ENCODE results near the gene MT1M. TPM values are rescaled to one million over a fixed set of nuclear protein-coding genes. Genes with fewer than 3 reads are reported as not detected.

Gene MT1M
- total RNA-seq, 2 donors from 2014 or later = 23.2 to 53.6 TPM

DNA sequence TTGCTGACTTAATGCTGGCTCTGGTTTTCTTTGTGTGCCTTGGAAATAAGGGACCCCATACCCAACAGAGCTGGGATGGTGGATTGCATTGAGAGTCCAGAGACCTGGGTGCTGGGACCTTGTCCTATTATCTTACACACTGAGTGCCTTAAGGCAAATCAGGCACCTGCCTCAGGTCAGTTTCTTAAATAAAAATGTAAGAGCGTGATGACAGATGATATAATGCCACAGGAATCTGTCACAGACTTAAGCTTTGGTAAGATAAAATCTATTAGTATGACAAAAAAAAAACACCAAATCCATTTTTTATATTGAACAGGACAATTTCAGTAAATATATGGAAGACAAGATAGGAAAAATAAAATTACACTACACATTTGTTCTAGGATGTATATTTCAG, 7.6 kb downstream of the MT1M start:
- no peak overlapping the region for H3K4me3 ChIP-seq
- no peaks in the 10 kb centered on the region for H3K27me3 ChIP-seq (replicated peaks; ENCODE audit: insufficient read depth)
- H3K27ac ChIP-seq = no peak overlapping the region
- peaks cover 7 to 34% of the 10 kb centered on the region in 2 donors for H3K4me1 ChIP-seq (ENCODE audit: control insufficient read depth in 1 of 2, low read depth in 2 of 2)
- ATAC-seq (ENCODE audit: insufficient number of reproducible peaks, low FRiP score, low read depth) (no peak), DNase-seq (ENCODE audit: low spot score) (no peak)
- no peaks in the 10 kb centered on the region for H3K9me3 ChIP-seq
- no peaks in the 10 kb centered on the region for H3K36me3 ChIP-seq
- TF ChIP-seq, protein P1, sequence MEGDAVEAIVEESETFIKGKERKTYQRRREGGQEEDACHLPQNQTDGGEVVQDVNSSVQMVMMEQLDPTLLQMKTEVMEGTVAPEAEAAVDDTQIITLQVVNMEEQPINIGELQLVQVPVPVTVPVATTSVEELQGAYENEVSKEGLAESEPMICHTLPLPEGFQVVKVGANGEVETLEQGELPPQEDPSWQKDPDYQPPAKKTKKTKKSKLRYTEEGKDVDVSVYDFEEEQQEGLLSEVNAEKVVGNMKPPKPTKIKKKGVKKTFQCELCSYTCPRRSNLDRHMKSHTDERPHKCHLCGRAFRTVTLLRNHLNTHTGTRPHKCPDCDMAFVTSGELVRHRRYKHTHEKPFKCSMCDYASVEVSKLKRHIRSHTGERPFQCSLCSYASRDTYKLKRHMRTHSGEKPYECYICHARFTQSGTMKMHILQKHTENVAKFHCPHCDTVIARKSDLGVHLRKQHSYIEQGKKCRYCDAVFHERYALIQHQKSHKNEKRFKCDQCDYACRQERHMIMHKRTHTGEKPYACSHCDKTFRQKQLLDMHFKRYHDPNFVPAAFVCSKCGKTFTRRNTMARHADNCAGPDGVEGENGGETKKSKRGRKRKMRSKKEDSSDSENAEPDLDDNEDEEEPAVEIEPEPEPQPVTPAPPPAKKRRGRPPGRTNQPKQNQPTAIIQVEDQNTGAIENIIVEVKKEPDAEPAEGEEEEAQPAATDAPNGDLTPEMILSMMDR (IDR thresholded peaks at IDR 0.05) = no peak

DNA sequence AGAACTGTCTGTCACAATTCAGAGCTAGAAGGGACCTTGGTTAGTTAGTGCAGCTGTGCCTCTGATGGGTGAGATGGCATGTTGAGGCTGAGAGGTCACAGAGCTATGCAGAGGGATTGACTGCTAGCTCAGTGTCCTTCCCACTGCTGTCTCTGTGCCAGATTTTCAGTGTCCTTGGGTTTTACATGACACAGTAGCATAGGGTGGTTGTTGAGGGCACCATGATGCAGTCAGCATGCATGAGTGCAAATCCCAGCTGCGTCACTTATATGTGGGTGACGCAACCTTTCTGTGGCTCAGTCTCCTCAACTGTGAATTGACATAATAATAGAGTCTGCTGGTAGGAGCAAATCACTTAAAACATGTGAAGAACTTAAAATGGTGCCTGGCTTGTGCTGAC, 8.7 kb downstream of the MT1M start:
- TF ChIP-seq, protein P1 (IDR thresholded peaks at IDR 0.05) = no peak
- Histone ChIP-seq H3K36me3 (no peaks in the 10 kb centered on the region), H3K4me3 (no peak overlapping the region), H3K27ac (no peak overlapping the region), H3K4me1 (ENCODE audit: control insufficient read depth in 1 of 2, low read depth in 2 of 2) (peaks cover 4 to 26% of the 10 kb centered on the region in 2 donors), H3K27me3 (replicated peaks; ENCODE audit: insufficient read depth) (no peaks in the 10 kb centered on the region), H3K9me3 (no peaks in the 10 kb centered on the region)
- no peak for DNase-seq (ENCODE audit: low spot score)
- no peak for ATAC-seq (ENCODE audit: insufficient number of reproducible peaks, low FRiP score, low read depth)

DNA sequence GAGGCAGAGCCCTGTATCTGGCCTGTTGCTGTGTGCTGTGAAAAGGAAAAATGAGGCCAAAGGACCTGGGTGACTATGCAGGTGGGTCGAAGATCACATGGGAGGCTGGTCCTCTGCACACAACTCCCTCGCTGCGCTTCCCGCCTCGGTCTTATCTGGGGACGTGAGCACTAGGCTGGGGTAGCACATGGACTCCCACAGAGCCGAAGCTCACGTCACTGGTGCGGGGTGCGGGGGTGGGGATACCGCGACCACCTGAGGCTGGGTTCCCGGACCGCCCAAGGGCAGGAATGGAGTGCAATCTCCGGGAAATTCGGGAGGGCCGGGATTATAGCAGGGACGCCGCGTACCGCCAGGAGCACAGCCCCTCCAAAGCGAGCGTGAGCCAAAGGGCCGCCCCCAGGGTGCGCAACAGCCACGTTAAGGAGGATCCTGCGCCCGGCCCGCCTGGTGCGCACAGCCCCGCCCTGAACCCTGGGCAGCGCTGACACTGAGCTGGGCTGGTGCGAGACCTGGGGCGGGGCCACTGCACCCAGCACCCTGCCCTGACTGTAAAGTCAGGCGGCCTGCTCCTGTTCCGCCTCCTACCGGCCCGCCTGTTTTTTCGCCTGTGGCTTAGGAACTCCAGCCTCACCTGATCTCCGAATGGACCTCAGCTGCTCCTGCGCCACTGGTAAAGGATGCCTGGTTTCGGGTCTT, 10.8 kb downstream of the MT1M start:
- Histone ChIP-seq H3K4me1 (ENCODE audit: control insufficient read depth in 1 of 2, low read depth in 2 of 2) (peaks cover 4 to 25% of the 10 kb centered on the region in 2 donors), H3K27ac (peak overlapping the region; percentile 55 to 58), H3K36me3 (no peaks in the 10 kb centered on the region), H3K27me3 (replicated peaks; ENCODE audit: insufficient read depth) (no peaks in the 10 kb centered on the region), H3K4me3 (peak overlapping the region; percentile 67), H3K9me3 (no peaks in the 10 kb centered on the region)
- TF ChIP-seq, protein P1 (IDR thresholded peaks at IDR 0.05) = peak; percentile 37
- peak; percentile 17 for ATAC-seq (ENCODE audit: insufficient number of reproducible peaks, low FRiP score, low read depth)
- peak; percentile 60 for DNase-seq (ENCODE audit: low spot score)

DNA sequence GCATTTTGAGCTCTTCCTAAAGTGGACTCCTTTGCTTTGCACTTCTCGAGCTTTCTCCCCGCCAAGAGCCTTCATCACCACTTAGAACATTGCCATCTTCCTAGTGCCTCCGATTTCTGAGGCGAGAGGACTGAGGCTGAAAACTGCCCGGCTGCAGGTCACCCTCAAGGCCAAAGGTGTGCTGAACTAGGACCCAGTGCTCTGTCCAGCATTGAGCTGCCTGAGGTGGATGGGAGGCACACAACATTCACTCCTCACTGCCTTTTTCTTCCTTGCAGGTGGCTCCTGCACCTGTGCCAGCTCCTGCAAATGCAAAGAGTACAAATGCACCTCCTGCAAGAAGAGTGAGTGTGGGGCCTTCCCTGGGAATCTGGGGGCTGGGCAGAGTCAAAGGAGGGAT, 11.4 kb downstream of the MT1M start:
- Histone ChIP-seq H3K27me3 (replicated peaks; ENCODE audit: insufficient read depth) (no peaks in the 10 kb centered on the region), H3K27ac (peak overlapping the region in 1 of 2 donors; percentile 55), H3K4me3 (peak overlapping the region; percentile 67), H3K4me1 (ENCODE audit: control insufficient read depth in 1 of 2, low read depth in 2 of 2) (peaks cover 4 to 19% of the 10 kb centered on the region in 2 donors), H3K36me3 (no peaks in the 10 kb centered on the region), H3K9me3 (no peaks in the 10 kb centered on the region)
- TF ChIP-seq, protein P1 (IDR thresholded peaks at IDR 0.05) = no peak
- DNase-seq (ENCODE audit: low spot score) = no peak
- ATAC-seq (ENCODE audit: insufficient number of reproducible peaks, low FRiP score, low read depth) = no peak

DNA sequence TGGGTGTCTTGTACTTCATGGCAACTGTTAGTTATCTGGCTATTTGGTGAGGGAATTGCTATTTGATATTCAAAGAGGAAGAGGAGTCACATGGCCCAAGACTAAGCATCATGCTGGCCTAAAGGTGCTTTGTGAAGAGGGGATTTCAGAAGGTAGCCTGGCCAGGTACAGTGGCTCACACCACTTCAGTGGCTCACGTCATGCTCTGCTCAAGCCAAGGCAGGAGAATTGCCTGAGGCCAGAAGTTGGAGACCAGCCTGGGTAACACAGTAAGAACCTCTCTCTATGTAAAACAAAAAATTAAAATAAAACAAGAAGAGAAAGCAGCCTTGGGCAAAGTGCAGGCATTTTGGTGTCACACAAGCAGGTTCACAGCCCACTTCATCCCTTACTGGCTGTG, 12.9 kb downstream of the MT1M start:
- Histone ChIP-seq H3K4me3 (no peak overlapping the region), H3K9me3 (no peaks in the 10 kb centered on the region), H3K27me3 (replicated peaks; ENCODE audit: insufficient read depth) (no peaks in the 10 kb centered on the region), H3K27ac (no peak overlapping the region), H3K4me1 (ENCODE audit: control insufficient read depth in 1 of 2, low read depth in 2 of 2) (peaks cover 4 to 16% of the 10 kb centered on the region in 2 donors), H3K36me3 (no peaks in the 10 kb centered on the region)
- TF ChIP-seq, protein P1 (IDR thresholded peaks at IDR 0.05) = no peak
- ATAC-seq (ENCODE audit: insufficient number of reproducible peaks, low FRiP score, low read depth) = no peak
- no peak for DNase-seq (ENCODE audit: low spot score)
